Measurements from ENCODE around the gene TNKS1BP1. TPM values are rescaled to one million over a fixed set of nuclear protein-coding genes. Genes with fewer than 3 reads are reported as not detected.

Gene TNKS1BP1
- total RNA-seq, 2 donors from 2014 or later = 135 to 191 TPM

Other genes starting within 250 kb of the TNKS1BP1 start
- under 1 TPM; 0.09 to 0.45 TPM for gene LRRC55, start 143.0 kb downstream of the TNKS1BP1 start, total RNA-seq
- 1 to 10 TPM; 3.5 to 3.6 TPM for gene APLNR, start 87.7 kb downstream of the TNKS1BP1 start, total RNA-seq
- gene SSRP1, start 10.9 kb upstream of the TNKS1BP1 start, total RNA-seq = 10 to 100 TPM; 56.5 to 67.8 TPM
- gene P2RX3, start 13.4 kb upstream of the TNKS1BP1 start, total RNA-seq = not detected
- not detected for gene PRG3, start 56.2 kb upstream of the TNKS1BP1 start, total RNA-seq
- gene PRG2, start 65.7 kb upstream of the TNKS1BP1 start, total RNA-seq = under 1 TPM in 1 of 2 donors, not detected in 1; 0.22 TPM
- gene SLC43A3, start 102.2 kb upstream of the TNKS1BP1 start, total RNA-seq = 1 to 10 TPM; 6.9 to 9.6 TPM
- under 1 TPM; 0.67 to 0.98 TPM for gene RTN4RL2, start 135.6 kb upstream of the TNKS1BP1 start, total RNA-seq
- gene SLC43A1, start 190.8 kb upstream of the TNKS1BP1 start, total RNA-seq = 1 to 10 TPM; 7.1 to 9.6 TPM
- 10 to 100 TPM; 28.6 to 47.4 TPM for gene TIMM10, start 205.8 kb upstream of the TNKS1BP1 start, total RNA-seq
- not detected for gene SMTNL1, start 212.6 kb upstream of the TNKS1BP1 start, total RNA-seq
- gene UBE2L6, start 242.7 kb upstream of the TNKS1BP1 start, total RNA-seq = 10 to 100 TPM; 27.6 to 47.2 TPM